ENCODE results near the gene EEA1.

EEA1 gene

GRCh38 chr12:92890601-92891106 lies 38.4 kb downstream of the EEA1 start:
- DNase-seq (ENCODE audit: low read depth, low spot score) = no peak

- DNase-seq (ENCODE audit: low read depth, low spot score) = no peak
Measured at GRCh38 chr12:92886131-92886530, 43.0 kb downstream of the EEA1 start.

GRCh38 chr12:92879698-92880322 lies 49.3 kb downstream of the EEA1 start:
- DNase-seq (ENCODE audit: low read depth, low spot score) = no peak

- no peak for DNase-seq (ENCODE audit: low read depth, low spot score)
Measured at GRCh38 chr12:92877904-92878303, 51.2 kb downstream of the EEA1 start.

- DNase-seq (ENCODE audit: low read depth, low spot score) = no peak
Measured at GRCh38 chr12:92876496-92876895, 52.6 kb downstream of the EEA1 start.

- DNase-seq (ENCODE audit: low read depth, low spot score) = no peak
Measured at GRCh38 chr12:92871116-92871515, 58.0 kb downstream of the EEA1 start.

DNA sequence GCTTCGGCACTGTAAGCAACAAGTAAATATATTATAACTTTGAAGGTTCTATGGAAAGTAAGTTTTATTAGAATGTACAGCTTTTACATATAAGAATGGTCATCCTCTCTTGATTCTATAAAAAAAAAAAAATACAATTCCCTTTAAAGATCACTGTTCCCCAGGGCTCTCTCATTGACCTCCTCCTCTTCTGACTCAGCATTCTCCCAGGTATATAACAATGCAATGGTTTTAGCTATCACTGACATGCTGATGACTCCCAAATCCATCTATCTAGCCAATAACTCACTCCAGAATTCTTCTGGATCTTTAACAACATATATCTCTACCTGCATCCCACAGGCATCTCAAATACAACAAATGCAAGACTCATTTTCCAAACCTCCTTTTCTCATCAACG lies 62.7 kb downstream of the EEA1 start:
- DNase-seq (ENCODE audit: low read depth, low spot score) = no peak

DNA sequence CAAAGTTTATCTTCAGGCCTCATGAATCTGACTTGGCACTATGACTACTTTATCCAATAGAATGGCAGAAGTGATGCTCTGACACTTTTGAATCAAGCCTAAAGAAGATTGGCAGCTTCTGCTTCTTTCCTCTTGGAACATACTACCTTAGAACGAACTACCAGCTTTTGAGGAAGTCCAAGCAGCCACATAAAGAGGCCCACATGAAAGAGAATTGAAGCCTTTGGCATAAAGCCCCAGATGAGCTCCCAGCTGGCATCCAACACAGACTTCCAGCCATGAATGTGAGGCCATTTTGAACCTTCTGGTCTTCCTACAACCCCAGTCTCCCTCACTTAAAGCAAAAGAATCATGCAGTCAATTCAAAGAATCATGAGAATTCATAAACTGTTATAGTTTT lies 65.8 kb downstream of the EEA1 start:
- no peak for DNase-seq (ENCODE audit: low read depth, low spot score)

DNA sequence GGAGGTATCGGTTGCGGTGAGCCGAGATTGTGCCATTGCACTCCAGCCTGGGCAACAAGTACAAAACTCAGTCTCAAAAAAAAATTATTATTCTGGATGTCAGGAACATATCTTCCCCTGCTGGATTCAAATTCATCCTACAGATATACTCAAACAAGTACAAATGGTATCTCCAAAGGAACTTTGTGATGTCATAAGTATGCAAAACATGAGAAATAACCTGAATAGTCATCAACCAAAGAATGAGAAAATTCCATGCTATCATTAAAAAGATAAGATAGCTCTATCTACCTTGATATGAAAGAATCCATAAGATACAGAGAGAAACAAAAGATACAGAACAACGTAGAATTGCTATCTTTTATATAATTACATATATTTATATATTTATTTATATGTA lies 67.7 kb downstream of the EEA1 start:
- no peak for DNase-seq (ENCODE audit: low read depth, low spot score)

- DNase-seq (ENCODE audit: low read depth, low spot score) = no peak
Measured at GRCh38 chr12:92860521-92860920, 68.6 kb downstream of the EEA1 start.

- DNase-seq (ENCODE audit: low read depth, low spot score) = no peak
Measured at GRCh38 chr12:92859650-92860386, 69.3 kb downstream of the EEA1 start.

GRCh38 chr12:92857818-92858217 lies 71.3 kb downstream of the EEA1 start:
- DNase-seq (ENCODE audit: low read depth, low spot score) = no peak

GRCh38 chr12:92854344-92854743 lies 74.8 kb downstream of the EEA1 start:
- DNase-seq (ENCODE audit: low read depth, low spot score) = no peak

DNA sequence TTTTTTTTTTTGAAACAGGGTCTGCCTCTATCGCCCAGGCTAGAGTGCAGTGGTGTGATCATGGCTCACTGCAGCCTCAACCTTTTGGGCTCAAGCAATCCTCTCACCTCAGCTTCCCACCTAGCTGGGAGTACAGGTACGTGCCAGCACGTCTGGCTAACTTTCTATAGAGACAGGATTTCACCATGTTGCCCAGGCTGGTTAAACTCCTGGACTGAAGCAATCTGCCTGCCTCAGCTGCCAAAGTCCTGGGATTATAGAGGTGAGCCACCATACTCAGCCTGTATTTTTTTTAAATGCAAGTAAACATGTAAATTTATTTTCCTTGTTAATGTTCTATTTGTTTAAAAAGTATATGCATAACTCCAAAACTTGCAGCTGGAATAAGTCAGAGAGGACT lies 80.4 kb downstream of the EEA1 start:
- DNase-seq (ENCODE audit: low read depth, low spot score) = no peak

DNA sequence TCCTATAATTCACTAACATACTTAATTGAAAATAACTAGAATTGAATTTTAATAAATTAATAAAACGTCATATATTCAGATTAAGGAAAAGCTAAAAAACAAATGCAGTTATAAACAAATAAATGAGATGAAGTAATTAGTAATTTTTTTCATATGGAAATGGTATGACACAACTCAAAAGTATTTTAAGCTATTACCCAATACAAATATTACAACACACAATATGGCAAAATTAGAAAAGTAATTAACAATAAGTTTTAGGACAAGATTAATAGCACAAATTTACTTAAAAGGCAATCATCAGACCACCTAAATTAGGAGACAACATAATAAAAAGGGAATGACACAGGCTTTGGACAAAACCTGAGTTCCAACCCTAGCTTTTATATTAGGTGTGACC lies 81.7 kb downstream of the EEA1 start:
- no peak for DNase-seq (ENCODE audit: low read depth, low spot score)

DNA sequence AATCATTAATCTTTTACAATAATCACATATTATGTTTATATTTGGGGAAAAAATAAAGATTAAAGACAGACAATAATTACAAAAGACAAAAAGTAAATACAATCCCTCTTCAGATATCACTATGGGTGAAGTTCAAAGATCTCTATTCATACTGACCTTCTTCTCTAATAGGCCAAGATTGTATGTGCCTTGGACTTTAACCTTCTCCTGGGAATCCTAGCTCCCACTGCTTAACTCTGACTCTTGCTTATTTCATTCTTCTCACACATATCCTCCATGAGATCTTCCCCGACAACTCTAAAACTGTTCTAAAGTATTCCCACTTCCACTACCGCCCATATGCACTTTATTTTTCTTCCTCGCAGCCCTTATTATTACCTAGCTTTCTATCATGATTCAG lies 83.8 kb downstream of the EEA1 start:
- DNase-seq (ENCODE audit: low read depth, low spot score) = no peak

GRCh38 chr12:92844151-92844763 lies 84.8 kb downstream of the EEA1 start:
- DNase-seq (ENCODE audit: low read depth, low spot score) = no peak

DNA sequence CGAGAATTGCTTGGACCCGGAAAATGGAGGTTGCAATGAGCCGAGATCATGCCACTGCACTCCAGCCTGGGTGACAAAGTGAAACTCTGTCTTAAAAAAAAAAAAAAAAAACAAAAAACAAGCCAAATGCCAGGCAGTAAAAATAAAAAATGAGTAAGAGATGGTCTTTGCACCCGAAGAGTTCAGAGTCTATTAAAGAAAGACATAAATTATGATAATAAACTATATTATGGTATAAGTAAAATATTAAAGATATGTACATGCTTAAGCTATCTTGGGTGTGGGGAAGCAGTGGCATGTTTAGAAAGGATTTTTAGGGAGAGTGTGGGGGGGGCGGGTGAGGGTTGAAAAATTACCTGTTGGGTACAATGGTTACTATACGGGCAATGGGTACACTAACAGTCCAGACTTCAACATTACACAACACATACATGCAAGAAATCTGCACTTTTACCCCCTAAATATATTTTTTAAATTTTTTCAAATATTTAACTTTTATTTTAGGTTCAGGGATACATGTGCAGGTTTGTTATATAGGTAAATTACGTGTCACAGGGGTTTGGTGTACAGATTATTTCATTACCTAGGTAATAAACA lies 99.3 kb downstream of the EEA1 start:
- DNase-seq (ENCODE audit: low read depth, low spot score) = no peak

DNA sequence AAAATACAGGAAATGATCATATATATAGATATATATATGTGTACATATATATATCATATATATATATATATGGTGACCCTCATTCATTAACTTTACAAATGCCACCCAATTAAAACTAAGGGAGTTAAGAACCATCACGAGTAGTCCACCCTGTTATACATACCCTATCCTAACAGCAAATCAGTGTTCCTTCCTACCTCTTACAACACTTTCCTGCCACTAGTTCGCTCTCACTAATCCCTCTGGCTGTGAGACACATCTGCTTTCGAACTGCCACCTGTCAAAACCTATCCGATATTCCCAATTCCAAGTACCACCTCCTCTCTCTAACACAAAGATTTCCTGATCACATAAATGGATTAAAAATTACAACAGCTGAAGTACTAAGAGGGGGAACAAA lies 100.5 kb downstream of the EEA1 start:
- DNase-seq (ENCODE audit: low read depth, low spot score) = no peak

DNA sequence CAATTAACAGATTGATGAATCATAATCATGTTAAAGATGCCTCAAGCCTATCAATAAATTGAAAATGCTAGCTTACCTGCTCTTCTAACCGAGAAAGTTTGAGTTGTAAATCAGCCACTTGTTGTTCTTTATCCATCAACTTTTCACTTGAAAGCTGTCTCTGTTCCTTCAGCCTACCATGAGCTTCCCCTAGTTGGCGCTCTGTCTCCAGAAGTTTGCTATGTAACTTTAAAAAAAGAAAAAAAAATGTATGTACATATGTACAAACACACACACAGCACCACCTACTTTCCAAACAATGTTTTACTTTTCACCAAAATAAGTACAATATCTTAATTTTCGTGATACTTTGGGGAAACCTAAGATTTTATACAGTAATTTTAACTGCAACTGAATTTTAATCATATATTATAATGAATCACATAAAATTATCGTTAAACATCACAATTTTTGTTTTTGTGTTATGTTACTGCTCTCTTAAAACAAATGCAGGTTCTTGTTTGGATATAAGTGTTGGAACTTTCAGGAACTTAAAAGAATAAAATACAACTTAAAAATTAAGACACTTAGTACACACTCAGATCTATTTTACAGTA lies 101.2 kb downstream of the EEA1 start:
- peak; percentile 24 for DNase-seq (ENCODE audit: low read depth, low spot score)

GRCh38 chr12:92821142-92821541 lies 108.0 kb downstream of the EEA1 start:
- no peak for DNase-seq (ENCODE audit: low read depth, low spot score)

DNA sequence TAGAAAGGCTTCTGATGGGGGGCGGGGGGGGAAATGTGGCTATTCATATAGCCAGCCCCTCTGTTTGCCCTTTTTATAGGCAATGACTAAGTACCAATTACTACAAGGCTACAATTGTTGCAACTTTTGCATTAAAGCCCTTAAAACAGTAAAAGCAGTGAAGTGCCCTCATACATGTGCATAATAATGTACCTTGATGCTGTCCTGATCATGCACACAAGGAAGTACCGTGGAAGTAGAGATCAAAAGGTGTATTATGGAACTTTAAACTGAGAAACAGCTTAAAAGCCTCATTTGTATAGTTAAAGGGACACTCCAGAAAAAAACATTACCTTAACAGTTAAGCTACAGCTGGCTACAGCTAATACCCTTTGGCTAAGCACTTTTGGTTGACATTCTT lies 114.5 kb downstream of the EEA1 start:
- DNase-seq (ENCODE audit: low read depth, low spot score) = no peak
